ENCODE data around the gene MAN1C1.

The MAN1C1 gene

DNA sequence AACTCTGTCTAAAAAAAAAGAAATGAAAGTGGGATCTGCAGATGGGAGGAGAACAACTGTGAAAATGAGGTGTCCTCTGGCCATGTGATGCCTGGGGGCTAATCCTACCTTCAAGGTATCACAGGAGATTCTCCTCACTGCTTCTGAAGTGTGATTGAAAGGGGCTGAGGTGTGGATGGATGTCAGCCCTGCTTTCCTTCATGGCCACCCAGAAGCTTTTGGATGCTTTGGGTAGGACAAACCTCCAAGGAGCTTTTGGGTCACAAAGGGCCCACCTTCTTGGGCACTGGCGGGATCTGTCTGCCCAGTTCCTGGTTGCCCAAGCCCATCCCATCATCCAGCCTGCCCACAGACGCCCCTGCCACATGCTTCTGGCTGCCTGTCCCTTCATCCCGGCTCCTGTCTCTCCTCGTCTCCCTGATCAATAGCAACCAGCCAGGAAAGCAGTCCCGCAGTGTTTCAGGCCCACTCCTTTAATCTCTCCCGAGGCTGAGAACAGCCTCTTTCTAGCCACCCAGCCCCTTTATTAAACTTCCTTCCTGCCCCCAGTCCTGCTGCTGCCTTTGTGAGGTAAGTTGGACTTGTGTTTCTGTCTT is 87.2 kb downstream of the MAN1C1 start:
- H3K27me3 ChIP-seq: peaks cover 19% of the 10 kb centered on the region
- no peak overlapping the region for H3K27ac ChIP-seq
- H3K4me3 ChIP-seq (ENCODE audit: low read depth in 1 of 2, low read length in 1 of 2): no peak overlapping the region
- H3K9me3 ChIP-seq: no peaks in the 10 kb centered on the region
- H3K36me3 ChIP-seq: no peaks in the 10 kb centered on the region
- TF ChIP-seq, protein P1, sequence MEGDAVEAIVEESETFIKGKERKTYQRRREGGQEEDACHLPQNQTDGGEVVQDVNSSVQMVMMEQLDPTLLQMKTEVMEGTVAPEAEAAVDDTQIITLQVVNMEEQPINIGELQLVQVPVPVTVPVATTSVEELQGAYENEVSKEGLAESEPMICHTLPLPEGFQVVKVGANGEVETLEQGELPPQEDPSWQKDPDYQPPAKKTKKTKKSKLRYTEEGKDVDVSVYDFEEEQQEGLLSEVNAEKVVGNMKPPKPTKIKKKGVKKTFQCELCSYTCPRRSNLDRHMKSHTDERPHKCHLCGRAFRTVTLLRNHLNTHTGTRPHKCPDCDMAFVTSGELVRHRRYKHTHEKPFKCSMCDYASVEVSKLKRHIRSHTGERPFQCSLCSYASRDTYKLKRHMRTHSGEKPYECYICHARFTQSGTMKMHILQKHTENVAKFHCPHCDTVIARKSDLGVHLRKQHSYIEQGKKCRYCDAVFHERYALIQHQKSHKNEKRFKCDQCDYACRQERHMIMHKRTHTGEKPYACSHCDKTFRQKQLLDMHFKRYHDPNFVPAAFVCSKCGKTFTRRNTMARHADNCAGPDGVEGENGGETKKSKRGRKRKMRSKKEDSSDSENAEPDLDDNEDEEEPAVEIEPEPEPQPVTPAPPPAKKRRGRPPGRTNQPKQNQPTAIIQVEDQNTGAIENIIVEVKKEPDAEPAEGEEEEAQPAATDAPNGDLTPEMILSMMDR (IDR thresholded peaks at IDR 0.05): no peak
- no peaks in the 10 kb centered on the region for H3K4me1 ChIP-seq (ENCODE audit: control insufficient read depth in 1 of 2, insufficient read depth in 1 of 2, low read depth in 1 of 2, low read length in 1 of 2)

DNA sequence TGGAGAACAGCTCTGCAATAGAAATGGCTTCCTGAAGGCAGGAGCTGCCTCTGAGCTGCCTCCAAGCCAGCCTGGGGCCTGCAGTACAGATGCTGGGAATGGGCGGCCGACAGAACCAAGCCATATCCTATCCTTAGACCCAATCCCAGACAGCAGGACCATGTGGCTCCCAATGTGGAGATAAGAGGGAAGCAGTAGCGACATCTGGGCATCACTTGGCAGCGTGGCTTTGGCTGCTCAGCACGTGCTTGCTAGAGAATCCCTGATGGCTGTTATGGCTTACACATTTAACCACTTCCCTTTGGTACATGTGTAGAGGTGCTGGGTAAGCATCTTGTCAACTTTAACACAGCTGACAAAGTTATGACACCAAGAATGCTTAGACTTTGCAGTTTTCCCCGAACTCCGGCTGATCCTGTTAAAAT is 87.7 kb downstream of the MAN1C1 start:
- Histone ChIP-seq H3K4me1 (ENCODE audit: control insufficient read depth in 1 of 2, insufficient read depth in 1 of 2, low read depth in 1 of 2, low read length in 1 of 2) (no peaks in the 10 kb centered on the region), H3K36me3 (no peaks in the 10 kb centered on the region), H3K27me3 (peaks cover 19% of the 10 kb centered on the region), H3K4me3 (ENCODE audit: low read depth in 1 of 2, low read length in 1 of 2) (no peak overlapping the region), H3K27ac (no peak overlapping the region), H3K9me3 (no peaks in the 10 kb centered on the region)
- TF ChIP-seq, protein P1 (IDR thresholded peaks at IDR 0.05): no peak

DNA sequence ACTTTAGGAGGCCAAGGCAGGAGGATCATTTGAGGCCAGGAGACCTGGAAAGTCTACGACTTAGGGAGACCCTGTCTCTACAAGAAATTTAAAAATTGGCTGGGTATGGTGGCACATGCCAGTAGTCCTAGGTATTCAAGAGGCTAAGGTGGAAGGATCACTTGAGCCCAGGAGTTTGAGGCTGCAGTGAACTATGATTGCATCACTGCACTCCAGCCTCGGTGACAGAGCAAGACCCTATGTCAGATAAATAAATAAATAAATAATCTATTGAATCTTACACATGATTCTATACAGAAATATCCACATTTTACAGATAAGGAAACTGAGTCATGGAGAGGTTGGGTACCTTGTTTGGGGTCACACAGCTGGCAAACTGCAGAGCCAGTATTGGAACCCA is 89.1 kb downstream of the MAN1C1 start:
- Histone ChIP-seq H3K4me3 (ENCODE audit: low read depth in 1 of 2, low read length in 1 of 2) (no peak overlapping the region), H3K9me3 (no peaks in the 10 kb centered on the region), H3K36me3 (no peaks in the 10 kb centered on the region), H3K27me3 (peaks cover 19% of the 10 kb centered on the region), H3K4me1 (ENCODE audit: control insufficient read depth in 1 of 2, insufficient read depth in 1 of 2, low read depth in 1 of 2, low read length in 1 of 2) (no peaks in the 10 kb centered on the region), H3K27ac (no peak overlapping the region)
- TF ChIP-seq, protein P1 (IDR thresholded peaks at IDR 0.05): no peak

DNA sequence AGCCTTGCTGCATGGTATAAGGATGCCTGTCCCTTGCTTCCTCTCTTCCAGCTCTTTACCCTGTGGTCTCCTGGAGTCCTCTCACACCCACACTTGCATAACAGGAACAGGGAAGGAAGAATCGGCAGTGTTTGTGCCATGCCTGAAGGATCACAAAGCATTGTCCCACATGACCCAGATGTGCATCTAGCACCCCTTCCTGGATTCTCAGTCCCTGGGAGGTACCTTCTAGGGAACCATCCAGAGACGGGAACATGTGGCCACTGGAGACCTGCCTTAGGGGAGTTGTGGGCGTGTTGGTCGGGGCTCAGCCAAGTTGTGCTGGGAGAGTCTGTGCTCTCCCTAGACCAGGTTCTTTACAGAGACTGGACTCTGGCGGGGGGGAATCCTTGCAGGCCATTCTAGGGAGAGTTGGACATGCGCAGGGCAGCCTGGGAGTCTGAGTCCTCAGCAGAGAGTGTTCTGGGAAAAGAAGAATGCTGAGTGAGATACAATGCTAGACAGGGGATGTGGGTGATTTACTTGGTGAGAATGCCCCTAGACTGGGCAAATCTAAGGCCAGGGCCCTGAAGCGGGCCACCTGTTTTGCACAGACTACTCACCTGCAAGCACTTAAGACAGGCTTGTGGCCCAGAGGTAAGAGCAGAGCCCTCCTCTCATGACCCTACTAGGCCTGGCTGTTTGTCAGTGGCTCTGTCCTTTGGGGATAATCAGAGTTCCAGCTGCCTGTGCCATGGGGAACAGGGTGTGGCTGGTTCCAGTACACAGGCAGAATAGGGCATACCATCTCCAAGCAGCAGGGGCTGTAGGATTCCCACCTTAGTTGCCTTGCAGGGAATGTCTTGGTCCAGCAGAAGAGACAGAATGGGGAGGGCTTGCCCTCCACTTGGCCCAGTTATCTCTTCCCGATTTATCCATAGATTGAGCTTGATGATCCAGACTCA is 89.8 kb downstream of the MAN1C1 start:
- no peaks in the 10 kb centered on the region for H3K4me1 ChIP-seq (ENCODE audit: control insufficient read depth in 1 of 2, insufficient read depth in 1 of 2, low read depth in 1 of 2, low read length in 1 of 2)
- TF ChIP-seq, protein P1 (IDR thresholded peaks at IDR 0.05): no peak
- H3K9me3 ChIP-seq: no peaks in the 10 kb centered on the region
- H3K36me3 ChIP-seq: no peaks in the 10 kb centered on the region
- no peak overlapping the region for H3K4me3 ChIP-seq (ENCODE audit: low read depth in 1 of 2, low read length in 1 of 2)
- peaks cover 19% of the 10 kb centered on the region for H3K27me3 ChIP-seq
- no peak overlapping the region for H3K27ac ChIP-seq

DNA sequence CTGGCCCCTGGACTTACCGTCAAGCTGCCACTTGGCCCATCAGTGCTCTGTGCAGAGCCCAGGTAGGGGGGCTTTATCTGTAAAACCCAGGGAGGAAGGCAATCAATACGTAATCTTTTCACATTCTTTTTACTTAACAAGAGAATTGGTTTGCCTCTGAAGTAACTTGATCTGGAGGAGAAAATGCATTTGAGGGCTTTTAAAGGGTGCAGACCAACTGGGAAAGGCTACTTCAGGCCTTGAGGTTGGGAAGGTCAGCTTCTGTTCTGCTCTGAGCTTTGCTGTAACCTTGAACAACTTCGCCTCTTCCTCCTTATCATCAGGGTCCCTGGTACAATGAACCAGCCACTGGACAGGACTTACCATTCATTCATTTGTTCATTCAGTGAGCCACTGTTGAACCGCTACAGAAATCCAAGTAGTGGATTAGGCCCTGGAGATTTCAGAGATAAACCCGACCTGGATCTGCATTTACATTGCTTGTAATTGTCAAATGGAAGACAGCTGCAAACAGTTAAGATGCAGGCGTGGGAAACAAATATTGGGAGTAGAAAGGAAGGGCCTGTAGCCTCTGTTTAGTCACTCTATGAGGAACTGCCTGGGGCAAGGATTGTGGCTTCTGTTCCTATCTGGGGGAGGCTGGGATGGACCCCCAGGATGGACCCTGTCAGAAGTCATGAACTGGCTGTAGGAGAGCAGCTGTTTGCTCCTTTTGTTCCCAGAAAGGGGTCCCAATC is 90.9 kb downstream of the MAN1C1 start:
- TF ChIP-seq, protein P1 (IDR thresholded peaks at IDR 0.05): no peak
- Histone ChIP-seq H3K9me3 (no peaks in the 10 kb centered on the region), H3K4me1 (ENCODE audit: control insufficient read depth in 1 of 2, insufficient read depth in 1 of 2, low read depth in 1 of 2, low read length in 1 of 2) (no peaks in the 10 kb centered on the region), H3K27ac (no peak overlapping the region), H3K27me3 (peaks cover 19% of the 10 kb centered on the region), H3K36me3 (no peaks in the 10 kb centered on the region), H3K4me3 (ENCODE audit: low read depth in 1 of 2, low read length in 1 of 2) (no peak overlapping the region)
